ENCODE data around the gene CLTB. TPM values are rescaled to one million over a fixed set of nuclear protein-coding genes. Genes with fewer than 3 reads are reported as not detected.

CLTB gene
- total and polyA plus RNA-seq, 2 of the 8 experiments (the other 6 are each of a cell fraction or from before 2014, with no cell fraction given): 25.9 to 34.9 TPM

DNA sequence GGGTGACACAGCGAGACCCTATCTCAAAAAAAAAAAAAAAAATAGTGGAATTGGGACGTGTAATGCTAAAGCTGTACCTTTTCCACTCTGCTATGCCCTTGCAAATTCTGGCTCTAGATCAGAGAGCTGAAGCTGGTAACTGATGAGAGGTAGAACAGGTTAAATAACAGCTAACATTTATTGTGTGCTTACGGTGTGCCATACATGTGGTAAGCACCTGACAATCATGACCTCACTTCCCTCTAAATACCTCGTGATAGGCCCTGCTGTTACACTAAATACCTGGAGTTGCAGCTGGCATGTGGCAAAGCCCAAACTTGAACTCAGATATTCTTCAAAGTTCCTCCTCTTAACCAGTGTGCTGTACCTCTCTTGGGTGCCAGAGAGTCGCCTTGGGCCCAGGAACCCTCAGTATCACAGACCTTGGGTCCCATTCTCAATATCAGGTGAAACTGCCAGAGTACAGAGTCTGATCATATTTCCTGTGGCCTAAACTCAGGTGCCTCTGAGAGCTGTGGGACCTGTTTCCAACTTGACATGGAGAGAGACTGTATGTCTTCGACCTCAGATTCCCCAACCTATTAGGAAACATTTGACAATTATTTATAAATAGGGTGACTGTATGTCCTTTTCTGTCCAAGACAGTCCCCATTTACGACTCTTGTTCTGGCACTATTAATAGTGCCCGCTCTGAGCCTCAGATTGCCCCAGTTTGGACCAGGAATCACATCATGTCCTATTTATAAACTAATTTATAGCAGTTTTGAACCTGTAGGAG lies 46.2 kb downstream of the CLTB start (continued):
- TF ChIP-seq, protein P1, sequence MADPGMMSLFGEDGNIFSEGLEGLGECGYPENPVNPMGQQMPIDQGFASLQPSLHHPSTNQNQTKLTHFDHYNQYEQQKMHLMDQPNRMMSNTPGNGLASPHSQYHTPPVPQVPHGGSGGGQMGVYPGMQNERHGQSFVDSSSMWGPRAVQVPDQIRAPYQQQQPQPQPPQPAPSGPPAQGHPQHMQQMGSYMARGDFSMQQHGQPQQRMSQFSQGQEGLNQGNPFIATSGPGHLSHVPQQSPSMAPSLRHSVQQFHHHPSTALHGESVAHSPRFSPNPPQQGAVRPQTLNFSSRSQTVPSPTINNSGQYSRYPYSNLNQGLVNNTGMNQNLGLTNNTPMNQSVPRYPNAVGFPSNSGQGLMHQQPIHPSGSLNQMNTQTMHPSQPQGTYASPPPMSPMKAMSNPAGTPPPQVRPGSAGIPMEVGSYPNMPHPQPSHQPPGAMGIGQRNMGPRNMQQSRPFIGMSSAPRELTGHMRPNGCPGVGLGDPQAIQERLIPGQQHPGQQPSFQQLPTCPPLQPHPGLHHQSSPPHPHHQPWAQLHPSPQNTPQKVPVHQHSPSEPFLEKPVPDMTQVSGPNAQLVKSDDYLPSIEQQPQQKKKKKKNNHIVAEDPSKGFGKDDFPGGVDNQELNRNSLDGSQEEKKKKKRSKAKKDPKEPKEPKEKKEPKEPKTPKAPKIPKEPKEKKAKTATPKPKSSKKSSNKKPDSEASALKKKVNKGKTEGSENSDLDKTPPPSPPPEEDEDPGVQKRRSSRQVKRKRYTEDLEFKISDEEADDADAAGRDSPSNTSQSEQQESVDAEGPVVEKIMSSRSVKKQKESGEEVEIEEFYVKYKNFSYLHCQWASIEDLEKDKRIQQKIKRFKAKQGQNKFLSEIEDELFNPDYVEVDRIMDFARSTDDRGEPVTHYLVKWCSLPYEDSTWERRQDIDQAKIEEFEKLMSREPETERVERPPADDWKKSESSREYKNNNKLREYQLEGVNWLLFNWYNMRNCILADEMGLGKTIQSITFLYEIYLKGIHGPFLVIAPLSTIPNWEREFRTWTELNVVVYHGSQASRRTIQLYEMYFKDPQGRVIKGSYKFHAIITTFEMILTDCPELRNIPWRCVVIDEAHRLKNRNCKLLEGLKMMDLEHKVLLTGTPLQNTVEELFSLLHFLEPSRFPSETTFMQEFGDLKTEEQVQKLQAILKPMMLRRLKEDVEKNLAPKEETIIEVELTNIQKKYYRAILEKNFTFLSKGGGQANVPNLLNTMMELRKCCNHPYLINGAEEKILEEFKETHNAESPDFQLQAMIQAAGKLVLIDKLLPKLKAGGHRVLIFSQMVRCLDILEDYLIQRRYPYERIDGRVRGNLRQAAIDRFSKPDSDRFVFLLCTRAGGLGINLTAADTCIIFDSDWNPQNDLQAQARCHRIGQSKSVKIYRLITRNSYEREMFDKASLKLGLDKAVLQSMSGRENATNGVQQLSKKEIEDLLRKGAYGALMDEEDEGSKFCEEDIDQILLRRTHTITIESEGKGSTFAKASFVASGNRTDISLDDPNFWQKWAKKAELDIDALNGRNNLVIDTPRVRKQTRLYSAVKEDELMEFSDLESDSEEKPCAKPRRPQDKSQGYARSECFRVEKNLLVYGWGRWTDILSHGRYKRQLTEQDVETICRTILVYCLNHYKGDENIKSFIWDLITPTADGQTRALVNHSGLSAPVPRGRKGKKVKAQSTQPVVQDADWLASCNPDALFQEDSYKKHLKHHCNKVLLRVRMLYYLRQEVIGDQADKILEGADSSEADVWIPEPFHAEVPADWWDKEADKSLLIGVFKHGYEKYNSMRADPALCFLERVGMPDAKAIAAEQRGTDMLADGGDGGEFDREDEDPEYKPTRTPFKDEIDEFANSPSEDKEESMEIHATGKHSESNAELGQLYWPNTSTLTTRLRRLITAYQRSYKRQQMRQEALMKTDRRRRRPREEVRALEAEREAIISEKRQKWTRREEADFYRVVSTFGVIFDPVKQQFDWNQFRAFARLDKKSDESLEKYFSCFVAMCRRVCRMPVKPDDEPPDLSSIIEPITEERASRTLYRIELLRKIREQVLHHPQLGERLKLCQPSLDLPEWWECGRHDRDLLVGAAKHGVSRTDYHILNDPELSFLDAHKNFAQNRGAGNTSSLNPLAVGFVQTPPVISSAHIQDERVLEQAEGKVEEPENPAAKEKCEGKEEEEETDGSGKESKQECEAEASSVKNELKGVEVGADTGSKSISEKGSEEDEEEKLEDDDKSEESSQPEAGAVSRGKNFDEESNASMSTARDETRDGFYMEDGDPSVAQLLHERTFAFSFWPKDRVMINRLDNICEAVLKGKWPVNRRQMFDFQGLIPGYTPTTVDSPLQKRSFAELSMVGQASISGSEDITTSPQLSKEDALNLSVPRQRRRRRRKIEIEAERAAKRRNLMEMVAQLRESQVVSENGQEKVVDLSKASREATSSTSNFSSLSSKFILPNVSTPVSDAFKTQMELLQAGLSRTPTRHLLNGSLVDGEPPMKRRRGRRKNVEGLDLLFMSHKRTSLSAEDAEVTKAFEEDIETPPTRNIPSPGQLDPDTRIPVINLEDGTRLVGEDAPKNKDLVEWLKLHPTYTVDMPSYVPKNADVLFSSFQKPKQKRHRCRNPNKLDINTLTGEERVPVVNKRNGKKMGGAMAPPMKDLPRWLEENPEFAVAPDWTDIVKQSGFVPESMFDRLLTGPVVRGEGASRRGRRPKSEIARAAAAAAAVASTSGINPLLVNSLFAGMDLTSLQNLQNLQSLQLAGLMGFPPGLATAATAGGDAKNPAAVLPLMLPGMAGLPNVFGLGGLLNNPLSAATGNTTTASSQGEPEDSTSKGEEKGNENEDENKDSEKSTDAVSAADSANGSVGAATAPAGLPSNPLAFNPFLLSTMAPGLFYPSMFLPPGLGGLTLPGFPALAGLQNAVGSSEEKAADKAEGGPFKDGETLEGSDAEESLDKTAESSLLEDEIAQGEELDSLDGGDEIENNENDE (IDR thresholded peaks at IDR 0.05; ENCODE audit: insufficient replicate concordance, low read length): no peak
- no peak for TF ChIP-seq CTCF (IDR thresholded peaks at IDR 0.05; ENCODE audit: control extremely low read depth in 1 of 3, insufficient read depth in 1 of 3, low read depth in 1 of 3, low read length in 3 of 3)
- TF ChIP-seq CTBP2 (IDR thresholded peaks at IDR 0.05; ENCODE audit: borderline replicate concordance, insufficient read depth, insufficient read length, low read length): no peak
- TF ChIP-seq SUZ12 (IDR thresholded peaks at IDR 0.05; ENCODE audit: low read length): no peak
- TF ChIP-seq EZH2 (IDR thresholded peaks at IDR 0.05; ENCODE audit: low read depth, low read length, severe bottlenecking): no peak
- no peak for TF ChIP-seq SAP30 (IDR thresholded peaks at IDR 0.05; ENCODE audit: insufficient read depth, insufficient replicate concordance, low read length)

Measured in H1 (cell line).